Activated CD4-positive, alpha-beta T cell treated with anti-CD3 and anti-CD28 coated beads, Interleukin-10, Interleukin-2, amounts not matched to agents 100 ng/mL and 50 ng/mL, durations not matched to agents 16 hours and 8 hours (primary cell): ENCODE measurements around the gene ZBTB12.
A peak's percentile ranks its signal among the peaks of the same experiment; 100 is the strongest.
"Not testable (repeated sequence)": the region's sequence is repeated elsewhere in the genome, so short reads cannot be mapped to it uniquely, and the experiment has no call there.

Experiments used
- DNase-seq: peaks from one replicate; pipeline ENCODE4 v3.0.0-alpha.2; 2020

ZBTB12 gene, protein sequence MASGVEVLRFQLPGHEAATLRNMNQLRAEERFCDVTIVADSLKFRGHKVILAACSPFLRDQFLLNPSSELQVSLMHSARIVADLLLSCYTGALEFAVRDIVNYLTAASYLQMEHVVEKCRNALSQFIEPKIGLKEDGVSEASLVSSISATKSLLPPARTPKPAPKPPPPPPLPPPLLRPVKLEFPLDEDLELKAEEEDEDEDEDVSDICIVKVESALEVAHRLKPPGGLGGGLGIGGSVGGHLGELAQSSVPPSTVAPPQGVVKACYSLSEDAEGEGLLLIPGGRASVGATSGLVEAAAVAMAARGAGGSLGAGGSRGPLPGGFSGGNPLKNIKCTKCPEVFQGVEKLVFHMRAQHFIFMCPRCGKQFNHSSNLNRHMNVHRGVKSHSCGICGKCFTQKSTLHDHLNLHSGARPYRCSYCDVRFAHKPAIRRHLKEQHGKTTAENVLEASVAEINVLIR

DNA sequence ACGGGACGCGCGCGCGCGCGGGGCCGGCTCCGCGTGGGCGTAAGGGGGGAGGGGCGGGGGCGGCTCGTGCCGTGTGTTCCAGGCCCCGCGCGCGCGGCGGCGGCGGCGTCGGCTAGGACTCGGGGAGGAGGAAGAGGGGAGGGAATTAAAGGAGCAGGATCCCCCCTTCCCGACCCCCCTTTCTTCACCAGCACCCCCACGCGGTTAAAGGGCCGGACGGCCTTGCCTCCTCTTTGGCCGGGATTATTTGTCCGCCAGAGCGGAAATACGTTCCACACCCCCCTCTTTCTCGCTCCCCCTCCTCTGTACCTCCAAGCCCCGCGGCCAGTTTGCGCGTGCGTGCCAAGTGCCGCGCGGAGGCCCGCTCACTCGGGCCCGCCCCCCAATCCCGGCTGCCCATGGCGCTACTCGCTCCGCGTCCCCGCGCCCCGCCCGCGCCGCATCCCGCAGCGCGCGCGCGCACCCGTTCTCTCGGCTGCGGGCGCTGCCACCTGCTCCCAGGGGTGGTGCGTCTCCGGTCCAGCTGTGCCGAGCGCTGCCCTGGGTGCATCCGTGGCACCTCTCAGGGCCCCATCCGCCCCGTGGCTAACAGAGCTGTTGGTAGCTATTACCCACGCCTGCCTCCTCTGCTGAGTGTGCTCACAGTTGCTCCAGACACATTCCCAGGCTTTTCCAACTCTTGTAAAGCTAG, at the start of gene ZBTB12:
TSS of gene ZBTB12 (minus strand) at position 134 of the 691 bp plus-strand sequence. CDS start 781 bp downstream, outside the sequence.
- peak; percentile 92 for DNase-seq

DNA sequence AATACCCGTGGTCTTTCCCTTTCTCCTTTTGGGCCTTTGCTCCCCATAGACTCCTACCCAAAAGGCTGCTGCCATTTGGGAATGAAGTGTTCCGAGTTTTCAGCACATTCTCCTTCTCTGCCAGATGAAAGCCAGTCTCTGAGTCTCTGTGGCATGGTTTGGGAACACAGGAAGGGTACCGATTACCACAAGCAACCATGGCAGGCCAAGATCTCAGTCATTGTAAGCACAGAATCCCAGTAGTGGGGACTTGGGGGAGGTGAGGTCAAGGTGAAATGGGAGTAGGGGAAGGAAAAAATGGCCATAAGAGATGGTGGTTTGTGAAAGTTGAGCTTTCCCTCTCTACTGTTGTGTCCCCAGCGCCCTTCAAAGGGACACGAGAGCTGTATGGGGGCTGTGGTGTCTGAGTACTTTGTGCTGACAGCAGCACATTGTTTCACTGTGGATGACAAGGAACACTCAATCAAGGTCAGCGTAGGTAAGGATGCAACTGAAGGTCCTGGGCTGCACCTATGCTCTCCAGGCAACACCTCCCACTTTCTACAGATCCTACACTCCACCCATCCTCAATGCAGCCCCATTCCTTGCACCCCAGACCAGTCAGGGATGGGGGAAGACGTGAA, 48.2 kb upstream of the ZBTB12 start:
- no peak for DNase-seq

DNA sequence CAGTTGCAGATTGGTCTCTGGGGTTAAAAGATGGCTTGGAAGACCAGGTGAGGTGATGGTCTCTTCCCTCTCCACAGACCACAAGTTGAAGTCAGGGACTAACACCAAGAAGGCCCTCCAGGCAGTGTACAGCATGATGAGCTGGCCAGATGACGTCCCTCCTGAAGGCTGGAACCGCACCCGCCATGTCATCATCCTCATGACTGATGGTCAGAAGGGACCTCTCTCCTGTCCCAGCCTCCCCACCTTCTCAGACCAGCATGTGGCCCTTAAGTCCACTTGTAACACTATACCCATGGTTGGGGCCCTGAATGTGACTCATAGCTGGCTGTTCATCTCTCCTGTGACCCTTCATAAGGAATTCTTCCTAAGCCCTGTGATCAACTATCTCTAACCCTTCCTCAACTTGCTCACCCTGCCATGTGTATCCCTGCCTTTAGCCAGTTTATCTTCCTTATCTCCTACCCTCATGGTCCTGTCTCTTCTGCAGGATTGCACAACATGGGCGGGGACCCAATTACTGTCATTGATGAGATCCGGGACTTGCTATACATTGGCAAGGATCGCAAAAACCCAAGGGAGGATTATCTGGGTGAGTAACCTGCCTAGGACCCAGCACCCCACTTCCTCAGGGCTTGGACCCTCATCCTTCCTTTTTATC, 47.0 kb upstream of the ZBTB12 start:
- DNase-seq = no peak

DNA sequence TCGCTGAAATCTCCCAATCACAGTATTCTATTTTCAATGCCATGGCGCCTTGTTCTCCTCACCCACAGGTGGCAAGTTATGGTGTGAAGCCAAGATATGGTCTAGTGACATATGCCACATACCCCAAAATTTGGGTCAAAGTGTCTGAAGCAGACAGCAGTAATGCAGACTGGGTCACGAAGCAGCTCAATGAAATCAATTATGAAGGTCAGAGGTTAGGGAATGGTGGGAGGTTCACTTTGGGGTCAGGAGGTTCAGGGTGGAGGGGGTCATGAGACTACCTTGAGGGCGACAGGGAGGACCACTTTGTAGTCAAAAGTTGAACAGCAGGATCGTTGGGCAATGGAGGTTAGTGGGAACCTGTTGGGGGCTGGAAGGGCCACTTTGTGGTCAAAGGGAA, 46.4 kb upstream of the ZBTB12 start:
- no peak for DNase-seq

DNA sequence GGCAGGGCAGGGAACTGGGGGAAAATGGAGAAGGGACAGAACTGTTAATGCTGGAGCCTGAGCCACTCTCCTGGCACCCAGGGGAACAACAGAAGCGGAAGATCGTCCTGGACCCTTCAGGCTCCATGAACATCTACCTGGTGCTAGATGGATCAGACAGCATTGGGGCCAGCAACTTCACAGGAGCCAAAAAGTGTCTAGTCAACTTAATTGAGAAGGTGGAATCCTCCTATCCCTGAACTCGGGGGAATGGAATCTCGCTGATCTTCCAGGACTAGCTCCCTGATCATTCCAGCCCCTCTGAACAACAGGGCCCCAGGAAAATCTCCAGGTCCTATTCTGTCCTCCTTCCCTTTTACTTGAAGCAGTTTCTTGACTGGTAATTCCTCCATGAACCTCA, 46.0 kb upstream of the ZBTB12 start:
- DNase-seq = no peak

DNA sequence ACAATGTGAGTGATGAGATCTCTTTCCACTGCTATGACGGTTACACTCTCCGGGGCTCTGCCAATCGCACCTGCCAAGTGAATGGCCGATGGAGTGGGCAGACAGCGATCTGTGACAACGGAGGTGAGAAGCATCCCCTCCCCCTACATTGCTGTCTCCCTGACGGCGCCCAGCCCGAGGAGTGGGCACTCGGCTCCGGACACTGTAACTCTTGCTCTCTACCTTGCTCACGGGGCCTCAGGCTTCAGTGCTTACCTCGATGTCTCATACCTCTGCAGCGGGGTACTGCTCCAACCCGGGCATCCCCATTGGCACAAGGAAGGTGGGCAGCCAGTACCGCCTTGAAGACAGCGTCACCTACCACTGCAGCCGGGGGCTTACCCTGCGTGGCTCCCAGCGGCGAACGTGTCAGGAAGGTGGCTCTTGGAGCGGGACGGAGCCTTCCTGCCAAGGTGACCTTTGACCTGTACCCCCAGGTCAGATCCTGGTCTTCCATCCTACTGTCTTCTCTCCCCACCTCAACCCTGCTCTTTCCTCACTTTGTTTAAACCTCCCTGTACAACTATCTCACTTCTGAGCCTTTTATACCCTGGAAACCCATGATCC, 45.3 kb upstream of the ZBTB12 start:
- DNase-seq = no peak

DNA sequence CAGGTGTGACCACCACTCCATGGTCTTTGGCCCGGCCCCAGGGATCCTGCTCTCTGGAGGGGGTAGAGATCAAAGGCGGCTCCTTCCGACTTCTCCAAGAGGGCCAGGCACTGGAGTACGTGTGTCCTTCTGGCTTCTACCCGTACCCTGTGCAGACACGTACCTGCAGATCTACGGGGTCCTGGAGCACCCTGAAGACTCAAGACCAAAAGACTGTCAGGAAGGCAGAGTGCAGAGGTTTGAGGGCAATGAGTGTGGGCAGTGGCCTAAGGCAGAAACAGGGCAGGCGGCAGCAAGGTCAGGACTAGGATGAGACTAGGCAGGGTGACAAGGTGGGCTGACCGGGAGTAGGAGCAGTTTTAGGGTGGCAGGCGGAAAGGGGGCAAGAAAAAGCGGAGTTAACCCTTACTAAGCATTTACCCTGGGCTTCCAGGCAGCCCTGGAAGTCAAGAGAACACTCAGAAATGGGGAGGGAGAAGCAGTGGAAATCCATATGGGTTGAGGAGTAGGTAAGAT, 44.5 kb upstream of the ZBTB12 start:
- DNase-seq = no peak

DNA sequence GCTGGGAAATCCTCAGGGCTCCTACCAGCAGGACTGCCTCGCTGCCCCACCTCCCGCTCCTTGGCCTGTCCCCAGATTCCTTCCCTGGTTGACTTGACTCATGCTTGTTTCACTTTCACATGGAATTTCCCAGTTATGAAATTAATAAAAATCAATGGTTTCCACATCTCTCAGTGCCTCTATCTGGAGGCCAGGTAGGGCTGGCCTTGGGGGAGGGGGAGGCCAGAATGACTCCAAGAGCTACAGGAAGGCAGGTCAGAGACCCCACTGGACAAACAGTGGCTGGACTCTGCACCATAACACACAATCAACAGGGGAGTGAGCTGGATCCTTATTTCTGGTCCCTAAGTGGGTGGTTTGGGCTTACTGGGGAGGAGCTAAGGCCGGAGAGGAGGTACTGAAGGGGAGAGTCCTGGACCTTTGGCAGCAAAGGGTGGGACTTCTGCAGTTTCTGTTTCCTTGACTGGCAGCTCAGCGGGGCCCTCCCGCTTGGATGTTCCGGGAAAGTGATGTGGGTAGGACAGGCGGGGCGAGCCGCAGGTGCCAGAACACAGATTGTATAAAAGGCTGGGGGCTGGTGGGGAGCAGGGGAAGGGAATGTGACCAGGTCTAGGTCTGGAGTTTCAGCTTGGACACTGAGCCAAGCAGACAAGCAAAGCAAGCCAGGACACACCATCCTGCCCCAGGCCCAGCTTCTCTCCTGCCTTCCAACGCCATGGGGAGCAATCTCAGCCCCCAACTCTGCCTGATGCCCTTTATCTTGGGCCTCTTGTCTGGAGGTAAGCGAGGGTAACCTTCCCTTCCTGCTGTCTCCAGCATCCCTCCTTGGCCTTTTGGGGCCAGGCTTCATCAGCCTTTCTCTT, 43.9 kb upstream of the ZBTB12 start, which contains the start of gene CFB:
TSS of gene CFB (plus strand) at position 589 of the 863 bp plus-strand sequence. CDS start at position 716, 127 bp downstream.
- DNase-seq = no peak

DNA sequence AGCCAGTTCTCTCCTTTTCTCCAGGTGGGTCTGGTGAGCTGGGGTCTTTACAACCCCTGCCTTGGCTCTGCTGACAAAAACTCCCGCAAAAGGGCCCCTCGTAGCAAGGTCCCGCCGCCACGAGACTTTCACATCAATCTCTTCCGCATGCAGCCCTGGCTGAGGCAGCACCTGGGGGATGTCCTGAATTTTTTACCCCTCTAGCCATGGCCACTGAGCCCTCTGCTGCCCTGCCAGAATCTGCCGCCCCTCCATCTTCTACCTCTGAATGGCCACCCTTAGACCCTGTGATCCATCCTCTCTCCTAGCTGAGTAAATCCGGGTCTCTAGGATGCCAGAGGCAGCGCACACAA, 43.2 kb upstream of the ZBTB12 start:
- DNase-seq = no peak

DNA sequence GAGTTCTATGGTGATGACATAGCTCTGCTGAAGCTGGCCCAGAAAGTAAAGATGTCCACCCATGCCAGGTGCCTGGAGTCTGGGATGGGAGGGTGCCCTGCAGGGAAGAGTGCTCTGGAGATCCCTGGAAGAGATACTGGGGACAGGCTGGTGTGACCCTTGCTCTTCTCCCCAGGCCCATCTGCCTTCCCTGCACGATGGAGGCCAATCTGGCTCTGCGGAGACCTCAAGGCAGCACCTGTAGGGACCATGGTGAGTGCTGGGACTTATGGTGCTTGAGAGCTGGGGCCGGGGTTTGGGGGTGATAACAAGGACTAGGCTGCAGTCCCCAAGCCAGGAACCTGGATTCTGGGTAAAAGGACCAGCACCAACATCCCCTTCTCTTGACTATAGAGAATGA, 41.9 kb upstream of the ZBTB12 start:
- DNase-seq = no peak

DNA sequence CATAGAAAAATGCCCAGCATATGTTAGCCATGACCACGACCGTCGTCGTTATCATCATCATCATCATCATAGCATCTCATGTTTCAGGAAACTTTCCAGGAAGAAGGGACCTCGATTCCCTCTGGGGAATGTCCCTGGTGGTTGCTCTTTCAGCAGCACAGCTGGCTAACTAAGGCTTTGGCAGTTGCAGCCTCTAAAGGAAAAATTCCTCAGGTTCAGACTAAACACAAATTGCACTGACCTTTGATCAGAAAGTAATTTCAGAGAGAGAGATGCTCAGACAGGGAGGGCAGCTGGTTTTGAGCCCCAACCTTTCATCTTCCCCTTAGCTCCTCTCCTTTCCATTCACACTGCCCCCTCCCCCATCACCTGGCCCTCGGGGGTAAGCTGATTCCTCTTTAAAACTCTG, 38.4 kb upstream of the ZBTB12 start:
- no peak for DNase-seq

DNA sequence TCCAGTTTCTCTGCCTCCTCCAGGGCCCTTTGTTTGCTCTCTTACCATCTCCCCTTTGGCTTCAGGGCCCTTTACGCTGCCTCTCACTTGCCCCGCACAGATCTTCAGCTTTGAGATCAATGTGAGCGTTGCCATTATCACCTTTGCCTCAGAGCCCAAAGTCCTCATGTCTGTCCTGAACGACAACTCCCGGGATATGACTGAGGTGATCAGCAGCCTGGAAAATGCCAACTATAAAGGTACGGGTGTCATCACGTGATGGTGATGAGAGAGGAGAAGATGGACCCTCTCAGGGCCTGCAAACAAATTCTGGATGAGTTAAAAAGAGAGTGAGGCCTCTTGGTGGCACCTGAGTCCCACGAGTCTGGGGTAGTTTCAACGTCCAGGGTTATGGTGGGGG, 33.9 kb upstream of the ZBTB12 start:
- DNase-seq = no peak

DNA sequence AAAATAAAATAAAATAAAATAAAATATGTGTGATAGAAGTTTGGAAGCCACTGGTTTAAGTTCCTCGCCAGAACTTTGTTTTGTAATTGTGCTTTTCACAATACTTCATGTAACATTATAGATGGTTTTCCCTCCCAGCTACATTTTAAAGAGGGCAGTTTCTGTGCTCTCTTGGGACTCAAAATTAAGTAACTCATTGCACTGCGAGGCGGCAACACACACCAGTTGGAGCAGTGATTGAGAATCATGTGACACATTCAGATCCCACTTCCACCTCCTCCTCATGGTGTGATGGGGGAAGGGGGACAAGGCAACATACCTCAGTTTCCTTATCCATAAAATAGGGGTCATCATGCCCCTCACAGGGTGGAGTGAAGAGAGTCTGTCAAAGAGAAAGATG, 33.1 kb upstream of the ZBTB12 start:
- DNase-seq = no peak

DNA sequence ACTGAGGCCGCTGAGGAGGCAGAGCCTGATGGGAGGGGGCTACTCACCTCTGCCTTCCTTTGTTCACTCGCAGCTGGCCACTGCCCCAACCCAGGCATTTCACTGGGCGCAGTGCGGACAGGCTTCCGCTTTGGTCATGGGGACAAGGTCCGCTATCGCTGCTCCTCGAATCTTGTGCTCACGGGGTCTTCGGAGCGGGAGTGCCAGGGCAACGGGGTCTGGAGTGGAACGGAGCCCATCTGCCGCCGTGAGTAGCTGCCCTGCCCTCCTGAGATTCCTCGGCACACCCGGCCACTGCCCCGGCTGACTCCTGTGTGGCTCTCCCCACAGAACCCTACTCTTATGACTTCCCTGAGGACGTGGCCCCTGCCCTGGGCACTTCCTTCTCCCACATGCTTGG, 31.7 kb upstream of the ZBTB12 start:
- DNase-seq = no peak

DNA sequence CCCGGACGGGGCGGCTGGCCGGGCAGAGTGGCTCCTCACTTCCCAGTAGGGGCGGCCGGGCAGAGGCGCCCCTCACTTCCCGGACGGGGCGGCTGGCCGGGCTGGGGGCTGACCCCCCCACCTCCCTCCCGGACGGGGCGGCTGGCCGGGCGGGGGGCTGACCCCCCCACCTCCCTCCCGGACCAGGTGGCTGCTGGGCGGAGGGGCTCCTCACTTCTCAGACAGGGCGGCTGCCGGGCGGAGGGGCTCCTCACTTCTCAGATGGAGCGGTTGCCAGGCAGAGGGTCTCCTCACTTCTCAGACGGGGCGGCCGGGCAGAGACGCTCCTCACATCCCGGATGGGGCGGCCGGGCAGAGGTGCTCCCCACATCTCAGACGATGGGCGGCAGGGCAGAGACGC, 30.3 kb upstream of the ZBTB12 start:
- DNase-seq = not testable (repeated sequence)

DNA sequence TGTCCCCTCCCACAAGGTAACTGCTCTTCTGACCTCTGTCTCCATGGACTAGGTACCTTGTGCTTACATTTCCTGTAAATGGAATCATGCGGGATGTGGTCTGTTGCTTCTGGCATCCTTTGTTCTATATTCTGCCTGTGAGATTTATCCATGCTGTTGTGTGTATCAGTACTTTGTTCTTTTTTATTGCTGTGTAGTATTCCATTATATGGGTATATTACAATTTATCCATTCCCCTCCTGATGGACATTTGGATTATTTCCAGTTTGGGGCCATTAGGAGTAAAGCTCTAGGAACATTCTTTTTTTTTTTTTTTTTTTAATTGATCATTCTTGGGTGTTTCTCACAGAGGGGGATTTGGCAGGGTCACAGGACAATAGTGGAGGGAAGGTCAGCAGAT, 29.1 kb upstream of the ZBTB12 start:
- no peak for DNase-seq

DNA sequence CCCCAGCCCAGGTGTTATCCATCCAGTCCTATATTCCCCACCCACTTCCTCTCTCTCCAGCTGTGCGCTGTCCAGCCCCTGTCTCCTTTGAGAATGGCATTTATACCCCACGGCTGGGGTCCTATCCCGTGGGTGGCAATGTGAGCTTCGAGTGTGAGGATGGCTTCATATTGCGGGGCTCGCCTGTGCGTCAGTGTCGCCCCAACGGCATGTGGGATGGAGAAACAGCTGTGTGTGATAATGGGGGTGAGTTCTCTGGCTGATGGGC, 26.7 kb upstream of the ZBTB12 start:
- DNase-seq = no peak

DNA sequence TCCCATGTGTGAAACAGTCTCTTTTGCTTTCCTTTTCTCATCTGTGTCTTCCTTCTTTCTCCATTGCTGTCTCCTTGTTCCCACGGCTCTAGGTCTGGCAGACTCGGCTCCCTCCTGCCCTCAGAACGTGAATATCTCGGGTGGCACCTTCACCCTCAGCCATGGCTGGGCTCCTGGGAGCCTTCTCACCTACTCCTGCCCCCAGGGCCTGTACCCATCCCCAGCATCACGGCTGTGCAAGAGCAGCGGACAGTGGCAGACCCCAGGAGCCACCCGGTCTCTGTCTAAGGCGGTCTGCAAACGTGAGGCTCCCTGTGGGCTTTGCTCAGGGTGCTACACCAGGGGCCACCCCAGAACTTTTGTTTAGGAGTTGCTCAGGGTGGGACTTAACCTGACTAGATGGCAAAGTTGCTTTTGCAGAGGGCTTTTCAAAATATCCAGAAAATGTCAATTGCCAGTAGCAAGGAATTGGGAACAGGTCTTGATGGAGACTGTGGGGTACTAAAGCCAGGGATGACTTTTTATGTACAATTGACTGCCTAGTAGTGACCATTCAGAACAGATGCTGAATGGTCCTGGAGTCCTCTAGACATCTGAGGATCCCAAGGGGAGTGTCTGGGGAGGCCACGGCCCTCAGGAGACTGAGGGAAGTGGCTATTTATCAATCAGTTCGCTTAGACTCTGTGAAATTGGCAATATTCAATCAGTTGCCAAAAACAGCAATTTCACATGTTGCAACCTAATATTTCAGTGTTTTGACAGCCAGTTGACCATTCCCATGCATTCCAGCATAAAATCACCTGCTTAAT, 26.2 kb upstream of the ZBTB12 start:
- DNase-seq = no peak

DNA sequence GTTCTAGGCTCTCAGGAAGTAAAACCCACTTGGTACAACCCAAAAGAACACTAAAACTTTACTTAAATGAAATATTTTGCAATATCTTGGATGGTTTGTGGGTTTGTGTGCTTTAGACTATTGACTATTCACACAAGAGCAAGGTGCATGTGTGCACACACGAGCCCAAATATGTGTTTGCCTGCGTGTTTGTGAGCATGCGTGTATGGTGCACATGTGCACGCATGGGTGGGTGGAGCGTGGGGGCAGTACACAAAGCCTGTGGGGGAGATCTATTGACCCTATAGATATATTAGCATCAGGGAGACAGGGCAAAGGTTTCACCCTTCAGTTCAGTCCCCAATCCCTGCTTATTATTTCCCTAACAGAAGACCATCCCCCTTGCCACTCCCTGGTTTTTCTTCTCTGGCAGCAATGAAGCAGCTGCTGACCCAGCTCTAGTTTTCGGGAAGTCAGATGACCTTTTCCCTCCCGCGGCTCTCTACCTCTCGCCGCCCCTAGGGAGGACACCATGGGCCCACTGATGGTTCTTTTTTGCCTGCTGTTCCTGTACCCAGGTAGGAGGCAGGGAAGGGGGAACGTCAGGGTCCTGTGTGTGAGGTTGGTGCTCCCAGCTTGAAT, 25.5 kb upstream of the ZBTB12 start, which contains the start of gene C2:
TSS of gene C2 (plus strand) at position 476 of the 621 bp plus-strand sequence. CDS start at position 512, 36 bp downstream.
- no peak for DNase-seq

DNA sequence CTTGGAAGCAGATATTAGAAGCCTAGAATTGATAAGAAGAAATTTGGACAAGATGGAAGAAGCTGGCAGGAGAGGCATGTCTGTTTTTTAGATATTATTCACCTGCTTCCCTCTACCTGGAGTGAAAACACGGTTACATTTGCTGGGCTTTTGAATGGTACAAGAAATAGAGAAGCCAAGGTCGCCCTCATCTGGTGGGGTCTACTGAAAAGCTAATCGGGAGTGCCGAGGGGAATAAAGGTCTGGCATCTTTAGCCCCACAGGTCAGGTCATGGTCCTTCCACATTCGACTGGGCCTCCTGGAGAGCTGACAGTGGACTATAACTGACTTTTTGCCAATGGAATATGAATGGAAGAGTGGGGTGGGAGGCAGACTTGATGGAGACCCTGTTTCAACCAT, 21.1 kb upstream of the ZBTB12 start:
- DNase-seq = peak; percentile 32
